IPS-NIHi7 (cell line): ENCODE measurements around the gene KCNAB1.
"Not testable (repeated sequence)": the region's sequence is repeated elsewhere in the genome, so short reads cannot be mapped to it uniquely, and the experiment has no call there.

ENCODE experiments used
- DNase-seq: peaks from one replicate; pipeline ENCODE4 v3.0.0; 2012; ENCODE audit warnings: mixed read lengths; ENCODE audit errors: extremely low spot score

KCNAB1 gene

GRCh38 chr3:156218353-156218744, 98.0 kb downstream of the KCNAB1 start:
- DNase-seq: no peak

GRCh38 chr3:156222381-156222780, 102.0 kb downstream of the KCNAB1 start:
- DNase-seq: not testable (repeated sequence)

GRCh38 chr3:156224046-156224445, 103.7 kb downstream of the KCNAB1 start:
- DNase-seq: not testable (repeated sequence)

- no peak for DNase-seq
Observed at GRCh38 chr3:156226676-156227420, 106.5 kb downstream of the KCNAB1 start.

- DNase-seq: no peak
Observed at GRCh38 chr3:156227704-156228103, 107.3 kb downstream of the KCNAB1 start.

- no peak for DNase-seq
Observed at GRCh38 chr3:156230278-156230900, 110.0 kb downstream of the KCNAB1 start.

GRCh38 chr3:156231221-156231620, 110.8 kb downstream of the KCNAB1 start:
- DNase-seq: not testable (repeated sequence)

- DNase-seq: no peak
Observed at GRCh38 chr3:156233876-156234275, 113.5 kb downstream of the KCNAB1 start.

GRCh38 chr3:156236556-156237260, 116.3 kb downstream of the KCNAB1 start:
- no peak for DNase-seq

- DNase-seq: no peak
Observed at GRCh38 chr3:156240642-156241041, 120.3 kb downstream of the KCNAB1 start.

GRCh38 chr3:156246961-156247725, 126.8 kb downstream of the KCNAB1 start:
- no peak for DNase-seq

GRCh38 chr3:156250550-156250949, 130.2 kb downstream of the KCNAB1 start:
- DNase-seq: no peak

- DNase-seq: no peak
Observed at GRCh38 chr3:156251424-156251823, 131.0 kb downstream of the KCNAB1 start.

GRCh38 chr3:156252656-156253055, 132.3 kb downstream of the KCNAB1 start:
- DNase-seq: no peak

- DNase-seq: no peak
Observed at GRCh38 chr3:156253150-156253549, 132.8 kb downstream of the KCNAB1 start.

GRCh38 chr3:156256256-156256655, 135.9 kb downstream of the KCNAB1 start:
- no peak for DNase-seq

- DNase-seq: no peak
Observed at GRCh38 chr3:156256945-156257344, 136.6 kb downstream of the KCNAB1 start.

GRCh38 chr3:156258301-156258700, 137.9 kb downstream of the KCNAB1 start:
- no peak for DNase-seq

GRCh38 chr3:156259896-156260295, 139.5 kb downstream of the KCNAB1 start:
- DNase-seq: no peak

- DNase-seq: no peak
Observed at GRCh38 chr3:156260331-156260730, 140.0 kb downstream of the KCNAB1 start.

- no peak for DNase-seq
Observed at GRCh38 chr3:156264771-156265170, 144.4 kb downstream of the KCNAB1 start.

- DNase-seq: no peak
Observed at GRCh38 chr3:156271508-156271907, 151.1 kb downstream of the KCNAB1 start.
